Psoas muscle (tissue), 8 donors: ENCODE measurements around the gene MACC1. TPM values are rescaled to one million over a fixed set of nuclear protein-coding genes. Genes with fewer than 3 reads are reported as not detected.
"Not testable (repeated sequence)": the region's sequence is repeated elsewhere in the genome, so short reads cannot be mapped to it uniquely, and the experiment has no call there.

Source experiments
- ATAC-seq, 4 donors: fragments of 200-7000 bp; cut with Tn5 transposase; one replicate each; pipeline ENCODE4 v1.9.1; 2020; ENCODE audit warnings: moderate library complexity in 3 of 4, mild to moderate bottlenecking in 2 of 4
- DNase-seq, 2 donors: peaks; one replicate each; pipeline ENCODE4 v3.0.0-alpha.2; 2020
- H3K27ac ChIP-seq: fragments of 200-600 bp; one replicate; pipeline ENCODE4 v1.8.0; 2022
- H3K27me3 ChIP-seq, 3 donors: fragments of 200-600 bp in 1 of 3; one replicate each; pipeline versions ENCODE4 v1.6.1 to v1.8.0; 2013 to 2022; ENCODE audit warnings: low read length in 2 of 3, mild to moderate bottlenecking in 2 of 3, moderate library complexity in 1 of 3; ENCODE audit not compliant: insufficient read depth in 3 of 3
- H3K36me3 ChIP-seq, 2 donors: fragments of 200-600 bp in 1 of 2; one replicate each; pipeline versions ENCODE4 v1.6.1 to v1.8.0; 2013 to 2022; ENCODE audit warnings: low read depth in 1 of 2, mild to moderate bottlenecking in 1 of 2, moderate library complexity in 1 of 2; ENCODE audit not compliant: insufficient read depth in 1 of 2
- H3K4me1 ChIP-seq: fragments of 200-600 bp; one replicate; pipeline ENCODE4 v1.8.0; 2022
- H3K4me3 ChIP-seq: fragments of 200-600 bp; one replicate; pipeline ENCODE4 v1.8.0; 2022; ENCODE audit warnings: mild to moderate bottlenecking
- H3K9me3 ChIP-seq: fragments of 200-600 bp; one replicate; pipeline ENCODE4 v1.8.0; 2022
- CTCF ChIP-seq: fragments of 200-600 bp; IDR thresholded peaks from one replicate; pipeline ENCODE4 v1.8.0; 2022; ENCODE audit warnings: antibody characterized with exemption
- WGBS, 3 donors: extraction: QIAGEN DNeasy Blood & Tissue Kit; methylation state at CpG; one replicate each; pipeline versions ENCODE4 v1.1.6 to v1.1.7; 2013; 5-methylcytosine and 5-hydroxymethylcytosine counted together
- intact Hi-C, 2 donors: fragments of 100-400 bp; cut with DNase I; formaldehyde crosslinking; loops; one replicate each; pipeline versions ENCODE4 v1.11.0 to v1.14.2; 2022
- polyA plus RNA-seq, 3 donors: library from polyadenylated mRNA; stranded (reverse); fragments of 200-250 nt; gene quantifications; one replicate each; pipeline ENCODE4 v1.2.3, GENCODE V29; 2013
- total RNA-seq, 4 donors: library from RNA; stranded (reverse); fragmentation: NEBNext Ultra II Directional in 2 of 4; extraction: Animal tissue kit (Norgen Biotek cat#: 25700) in 2 of 4; gene quantifications; one replicate each; pipeline versions ENCODE4 v1.2.1 to v1.2.4, GENCODE V29; 2021 to 2023
- donor health status: healthy with polysubstance abuse.
- donor health status: DM: no; HTN: no; CAD: no; lungs with moderate emphysema.
- donor health status: Bipolar disorder and iron deficiency.
- donor health status: healthy.
- donor health status: DM: yes; HTN: yes; CAD: no.
- donor health status: DM: no; HTN: no; CAD: no.
- donor health status: DM: no; HTN: no; CAD: no.
- donor health status: DM: yes; HTN: yes; CAD: no.

The MACC1 gene
- total and polyA plus RNA-seq, 7 donors, result under 0.01 to 0.04 TPM; not detected in 5

- Histone ChIP-seq H3K27me3 (peaks cover 0 to 3% (median 0%) of the 10 kb centered on the region in 3 donors), H3K4me3 (no peak overlapping the region), H3K27ac (no peak overlapping the region), H3K4me1 (no peaks in the 10 kb centered on the region), H3K36me3 (no peaks in the 10 kb centered on the region), H3K9me3 (no peaks in the 10 kb centered on the region)
- intact Hi-C loops, result no loop called here
- DNase-seq, result no peak
- TF ChIP-seq CTCF, result no peak
- WGBS, 3 donors, result 59 to 69% (median 64%) methylated on average over 6 of the region's 6 CpGs
- ATAC-seq, result no peak
Observed at GRCh38 chr7:20122073-20122472, 95.1 kb downstream of the MACC1 start.

DNA sequence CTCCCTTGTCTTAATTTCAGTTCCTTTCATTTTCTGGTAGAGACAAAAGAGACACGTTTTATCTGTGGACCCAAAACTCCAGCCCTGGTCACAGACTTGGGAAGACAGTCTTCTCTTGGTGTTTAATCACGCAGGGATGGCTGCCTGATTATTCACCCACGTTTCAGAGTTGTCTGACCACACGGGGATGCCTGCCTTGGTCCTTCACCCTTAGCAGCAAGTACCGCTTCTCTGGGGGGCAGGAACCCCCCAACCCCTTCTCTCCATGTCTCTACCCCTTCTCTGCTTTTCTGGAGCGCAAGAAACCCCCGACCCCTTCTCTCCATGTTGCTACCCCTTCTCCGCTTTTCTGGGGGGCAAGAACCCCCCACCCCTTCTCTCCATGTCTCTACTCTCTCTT, 95.8 kb downstream of the MACC1 start:
- no peak for TF ChIP-seq CTCF
- Histone ChIP-seq H3K4me1 (no peaks in the 10 kb centered on the region), H3K9me3 (no peaks in the 10 kb centered on the region), H3K4me3 (no peak overlapping the region), H3K36me3 (no peaks in the 10 kb centered on the region), H3K27me3 (no peaks in the 10 kb centered on the region), H3K27ac (no peak overlapping the region)
- 74 to 84% (median 80%) methylated on average over 8 of the region's 8 CpGs for WGBS, 3 donors
- ATAC-seq (no peak), DNase-seq (no peak)
- intact Hi-C loops, result no loop called here

DNA sequence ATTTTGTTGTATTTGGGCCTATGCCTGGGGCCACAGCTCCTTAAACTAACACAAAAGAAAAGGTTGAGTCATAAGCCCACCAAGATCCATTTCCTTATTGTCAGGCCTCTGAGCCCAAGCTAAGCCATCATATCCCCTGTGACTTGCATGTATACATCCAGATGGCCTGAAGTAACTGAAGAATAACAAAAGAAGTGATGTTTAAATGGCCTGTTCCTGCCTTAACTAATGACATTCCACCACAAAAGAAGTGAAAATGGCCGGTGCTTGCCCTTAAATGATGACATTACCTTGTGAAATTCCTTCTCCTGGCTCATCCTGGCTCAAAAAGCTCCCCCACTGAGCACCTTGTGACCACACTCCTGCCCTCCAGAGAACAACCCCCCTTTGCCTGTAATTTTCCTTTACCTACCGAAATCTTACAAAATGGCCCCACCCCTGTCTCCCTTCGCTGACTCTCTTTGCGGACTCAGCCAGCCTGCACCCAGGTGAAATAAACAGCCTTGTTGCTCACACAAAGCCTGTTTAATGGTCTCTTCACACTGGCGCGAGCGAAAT, 96.5 kb downstream of the MACC1 start:
- intact Hi-C loops, H3K27ac ChIP-seq: not testable (repeated sequence)

DNA sequence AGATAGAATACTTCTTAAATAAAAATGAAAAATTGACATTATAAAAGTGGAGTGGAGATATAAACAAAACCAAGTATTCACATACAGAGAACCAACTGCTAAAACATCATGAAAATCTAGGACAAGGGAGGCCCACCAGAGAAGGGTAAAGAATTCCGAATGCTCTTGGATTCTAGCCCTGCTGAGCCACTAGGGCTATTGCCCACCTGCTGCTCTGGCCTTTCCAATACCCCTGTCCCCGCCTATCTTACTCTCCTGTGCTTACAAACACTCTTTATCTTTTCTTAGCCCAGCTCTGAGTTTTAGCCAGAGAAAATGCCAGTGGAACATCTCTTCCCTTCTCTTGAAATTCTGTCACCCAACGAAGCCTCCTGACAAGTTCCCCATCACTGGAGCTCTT, 100.3 kb downstream of the MACC1 start:
- no peak for DNase-seq
- intact Hi-C loops, result no loop called here
- no peak for ATAC-seq
- Histone ChIP-seq H3K36me3 (no peaks in the 10 kb centered on the region), H3K27me3 (no peaks in the 10 kb centered on the region), H3K27ac (no peak overlapping the region), H3K4me1 (no peaks in the 10 kb centered on the region), H3K4me3 (no peak overlapping the region), H3K9me3 (no peaks in the 10 kb centered on the region)
- 16 to 31% (median 25%) methylated on average over 3 of the region's 3 CpGs for WGBS, 3 donors
- no peak for TF ChIP-seq CTCF

More for the DNA sequence above, 96.5 kb downstream of the MACC1 start:
- H3K9me3 ChIP-seq, H3K4me1 ChIP-seq, H3K36me3 ChIP-seq, H3K27me3 ChIP-seq, ATAC-seq, H3K4me3 ChIP-seq: not testable (repeated sequence)
- 81 to 83% (median 82%) methylated on average over 7 of the region's 7 CpGs for WGBS, 3 donors
- DNase-seq, result peak in 1 of 2 donors; percentile 25

GRCh38 chr7:20114468-20114867, 102.7 kb downstream of the MACC1 start:
- no peak for DNase-seq
- WGBS, 3 donors, result 11 to 27% (median 20%) methylated on average over 2 of the region's 2 CpGs
- Histone ChIP-seq H3K27ac (no peak overlapping the region), H3K36me3 (no peaks in the 10 kb centered on the region), H3K9me3 (no peaks in the 10 kb centered on the region), H3K27me3 (no peaks in the 10 kb centered on the region), H3K4me3 (no peak overlapping the region), H3K4me1 (no peaks in the 10 kb centered on the region)
- intact Hi-C loops, result no loop called here
- no peak for ATAC-seq
- TF ChIP-seq CTCF, result no peak
